IMR-90 (cell line): ENCODE data around the gene PARPBP. TPM values are rescaled to one million over a fixed set of nuclear protein-coding genes. Genes with fewer than 3 reads are reported as not detected.

Source experiments
- ATAC-seq: fragments of 200-7000 bp; cut with Tn5 transposase; 2 replicates; pipeline ENCODE4 v1.9.1; 2020; ENCODE audit warnings: low read depth, mild to moderate bottlenecking, moderate library complexity
- BruUV-seq: library from RNA; stranded (reverse); fragments of 400-500 nt; replicated peaks from 2 replicates; lab custom pipeline; 2021; lab: Mats Ljungman, UMichigan
- CTCF ChIA-PET: fragments of 300-600 bp; formaldehyde crosslinking; extraction: SDS; loops from one replicate; lab custom pipeline; 2021; ENCODE audit warnings: antibody characterized with exemption; lab: Yijun Ruan, JAX
- POLR2A ChIA-PET: fragments of 300-600 bp; sonication (Branson Sonifier 250); formaldehyde crosslinking; loops from one replicate; lab custom pipeline; 2022; ENCODE audit warnings: antibody characterized with exemption; ENCODE audit not compliant: unreplicated experiment; lab: Charles Lee
- DNase-seq: peaks from one replicate; pipeline ENCODE4 v3.0.0; 2013
- H2AFZ ChIP-seq: replicated peaks from 2 replicates; pipeline ENCODE3; 2013; ENCODE audit warnings: low read length, mild to moderate bottlenecking; ENCODE audit not compliant: poor library complexity
- H2AK5ac ChIP-seq: 2 replicates; pipeline ENCODE4 v1.6.1; 2013; ENCODE audit warnings: low read depth, low read length, inconsistent platforms
- H2AK9ac ChIP-seq: replicated peaks from 2 replicates; pipeline ENCODE3; 2013; ENCODE audit warnings: mild to moderate bottlenecking, low read depth, low read length, moderate library complexity; ENCODE audit not compliant: poor library complexity
- H2BK120ac ChIP-seq: 2 replicates; pipeline ENCODE4 v1.6.1; 2013; ENCODE audit warnings: low read depth, low read length, inconsistent platforms
- H2BK15ac ChIP-seq: 3 replicates; pipeline ENCODE4 v1.6.1; 2013; ENCODE audit warnings: low read depth, low read length, inconsistent platforms
- H2BK20ac ChIP-seq: 2 replicates; pipeline ENCODE4 v1.6.1; 2013; ENCODE audit warnings: low read depth, mild to moderate bottlenecking, inconsistent platforms, low read length, moderate library complexity
- H2BK5ac ChIP-seq: 2 replicates; pipeline ENCODE4 v1.6.1; 2013; ENCODE audit warnings: mild to moderate bottlenecking, low read depth, low read length, inconsistent platforms; ENCODE audit not compliant: poor library complexity, severe bottlenecking
- H3K14ac ChIP-seq: replicated peaks from 2 replicates; pipeline ENCODE4 v1.6.1; 2013; ENCODE audit warnings: low read depth, low read length, inconsistent platforms
- H3K18ac ChIP-seq: 2 replicates; pipeline ENCODE4 v1.6.1; 2013; ENCODE audit warnings: low read depth, low read length, control low read depth
- H3K23ac ChIP-seq: 2 replicates; pipeline ENCODE4 v1.6.1; 2013; ENCODE audit warnings: low read depth, low read length, inconsistent platforms
- H3K27ac ChIP-seq: 2 replicates; pipeline ENCODE4 v1.5.1; 2013; ENCODE audit warnings: mild to moderate bottlenecking, control low read depth, low read length; ENCODE audit not compliant: insufficient read depth
- H3K27me3 ChIP-seq: 2 replicates; pipeline ENCODE4 v1.6.1; 2013; ENCODE audit warnings: low read length; ENCODE audit not compliant: control insufficient read depth, insufficient read depth
- H3K36me3 ChIP-seq: 2 replicates; pipeline ENCODE4 v1.6.1; 2013; ENCODE audit warnings: low read length, mixed read lengths; ENCODE audit not compliant: control insufficient read depth, insufficient read depth
- H3K4ac ChIP-seq: 2 replicates; pipeline ENCODE4 v1.6.1; 2013; ENCODE audit warnings: low read depth, low read length, inconsistent platforms
- H3K4me1 ChIP-seq: 2 replicates; pipeline ENCODE4 v1.6.1; 2013; ENCODE audit warnings: low read length, mixed read lengths; ENCODE audit not compliant: control insufficient read depth, insufficient read depth
- H3K4me2 ChIP-seq: 2 replicates; pipeline ENCODE4 v1.6.1; 2013; ENCODE audit warnings: low read depth, mild to moderate bottlenecking, control low read depth, low read length, moderate library complexity
- H3K4me3 ChIP-seq: 2 replicates; pipeline ENCODE4 v1.5.1; 2013; ENCODE audit warnings: low read depth, mild to moderate bottlenecking, control low read depth, low read length, moderate library complexity; ENCODE audit not compliant: insufficient read depth
- H3K56ac ChIP-seq: 2 replicates; pipeline ENCODE4 v1.6.1; 2013; ENCODE audit warnings: low read length, inconsistent platforms; ENCODE audit not compliant: insufficient read depth; ENCODE audit errors: extremely low read depth
- H3K79me1 ChIP-seq, 2 experiments: 2 replicates each; pipeline ENCODE4 v1.6.1; 2013; ENCODE audit warnings: low read length in 2 of 2, inconsistent platforms in 1 of 2, low read depth in 1 of 2
- H3K9ac ChIP-seq: 2 replicates; pipeline ENCODE4 v1.6.1; 2013; ENCODE audit warnings: low read depth, low read length, control low read depth
- H3K9me1 ChIP-seq: 2 replicates; pipeline ENCODE4 v1.6.1; 2013; ENCODE audit warnings: low read length, inconsistent platforms; ENCODE audit not compliant: insufficient read depth
- H3K9me3 ChIP-seq: 2 replicates; pipeline ENCODE4 v1.6.1; 2013; ENCODE audit warnings: low read length; ENCODE audit not compliant: control insufficient read depth, insufficient read depth
- H4K20me1 ChIP-seq: 2 replicates; pipeline ENCODE4 v1.6.1; 2013; ENCODE audit warnings: low read length, inconsistent platforms; ENCODE audit not compliant: insufficient read depth
- H4K5ac ChIP-seq: 2 replicates; pipeline ENCODE4 v1.6.1; 2013; ENCODE audit warnings: mild to moderate bottlenecking, low read depth, low read length, control low read depth
- H4K8ac ChIP-seq, 2 experiments: 2 replicates each; pipeline ENCODE4 v1.6.1; 2013; ENCODE audit warnings: low read depth in 2 of 2, low read length in 2 of 2, control low read depth in 1 of 2, inconsistent platforms in 1 of 2
- H4K91ac ChIP-seq: 2 replicates; pipeline ENCODE4 v1.6.1; 2013; ENCODE audit warnings: low read depth, low read length, inconsistent platforms; ENCODE audit not compliant: insufficient read depth
- BHLHE40 ChIP-seq: fragments of 150-350 bp; IDR thresholded peaks from 2 replicates; pipeline ENCODE4 v1.6.1; 2016; ENCODE audit warnings: mild to moderate bottlenecking, low read depth, low read length
- MAZ ChIP-seq: IDR thresholded peaks from 2 replicates; pipeline ENCODE4 v1.6.1; 2012; ENCODE audit warnings: low read depth, mild to moderate bottlenecking, low read length, improper control_type of control experiment, moderate library complexity, borderline replicate concordance
- NFE2L2 ChIP-seq: fragments of 150-350 bp; IDR thresholded peaks from 2 replicates; pipeline ENCODE4 v1.6.1; 2016; ENCODE audit warnings: low read depth, mild to moderate bottlenecking, low read length
- USF2 ChIP-seq: fragments of 150-350 bp; IDR thresholded peaks from 2 replicates; pipeline ENCODE4 v1.6.1; 2017; ENCODE audit warnings: mild to moderate bottlenecking, antibody characterized with exemption, low read length, low read depth
- dilution Hi-C: fragments of 300-500 bp; cut with HindIII; formaldehyde crosslinking; loops from one replicate; pipeline ENCODE4 v1.14.3; 2018; ENCODE audit warnings: low sequenced_read_pairs; ENCODE audit not compliant: unreplicated experiment
- in situ Hi-C: fragments of 300-500 bp; cut with MboI; formaldehyde crosslinking; loops from 3 replicates; pipeline ENCODE4 v1.14.3; 2019; ENCODE audit warnings: low sequenced_read_pairs, inconsistent platforms, mixed read lengths
- intact Hi-C: fragments of 100-400 bp; cut with micrococcal nuclease; formaldehyde crosslinking; loops from 2 replicates; pipeline ENCODE4 v1.10.0; 2022
- polyA plus RNA-seq, 3 experiments: library from polyadenylated mRNA; depleted of rRNA; stranded (reverse); fragments of >200 nt; gene quantifications; 2 replicates each; pipeline ENCODE4 v1.2.3, GENCODE V29; 2012; ENCODE audit warnings: low replicate concordance in 1 of 3
- total RNA-seq: library from RNA; depleted of rRNA; stranded (reverse); fragments of >200 nt; gene quantifications from 2 replicates; pipeline ENCODE4 v1.2.3, GENCODE V29; 2012

The PARPBP gene
- total and polyA plus RNA-seq, 2 of the 4 experiments (the other 2 are of a cell fraction): 4.8 to 7.2 TPM

- no peak overlapping the region for H2BK15ac ChIP-seq
- H3K4me3 ChIP-seq: no peak overlapping the region
- POLR2A ChIA-PET: no interaction called here
- DNase-seq (no peak), ATAC-seq (no peak)
- H4K5ac ChIP-seq: no peak overlapping the region
- H3K4me2 ChIP-seq: no peak overlapping the region
- no peak overlapping the region for H4K91ac ChIP-seq
- H2AK5ac ChIP-seq: no peak overlapping the region
- H3K56ac ChIP-seq: no peak overlapping the region
- no peak overlapping the region for H2BK5ac ChIP-seq
- H3K36me3 ChIP-seq: peaks cover 28% of the 10 kb centered on the region
- H3K14ac ChIP-seq: no peak overlapping the region
- TF ChIP-seq USF2 (no peak), NFE2L2 (peak; percentile 70; the same call in 1 of the 2 replicates), MAZ (no peak), BHLHE40 (no peak)
- no peak overlapping the region; a peak in 1 of 4 replicates for H4K8ac ChIP-seq
- no peaks in the 10 kb centered on the region for H4K20me1 ChIP-seq
- H3K9me1 ChIP-seq: no peaks in the 10 kb centered on the region
- H2BK20ac ChIP-seq: no peak overlapping the region
- no peak overlapping the region for H2BK120ac ChIP-seq
- no peak overlapping the region for H2AFZ ChIP-seq
- H3K4me1 ChIP-seq: no peaks in the 10 kb centered on the region
- in situ Hi-C loops (no loop called here), dilution Hi-C loops (no loop called here), intact Hi-C loops (no loop called here)
- BruUV-seq: no TSS peak
- peaks cover 5 to 10% of the 10 kb centered on the region in 2 experiments; a peak in 3 of 4 replicates for H3K79me1 ChIP-seq
- no peak overlapping the region for H3K18ac ChIP-seq
- CTCF ChIA-PET: no interaction called here
- H3K27ac ChIP-seq: no peak overlapping the region
- H3K4ac ChIP-seq: no peak overlapping the region
- H3K9ac ChIP-seq: no peak overlapping the region
- H2AK9ac ChIP-seq: no peak overlapping the region
- H3K27me3 ChIP-seq: no peaks in the 10 kb centered on the region
- no peak overlapping the region for H3K23ac ChIP-seq
- 0 out of 2 replicates have a peak, but pooled peaks cover 3% of the 10 kb centered on the region for H3K9me3 ChIP-seq
These were observed 9.2 kb upstream of the PARPBP start for GRCh38 chr12:102110782-102111181.
